GM19372 (cell line): ENCODE results near the gene WWOX.
"Not testable (repeated sequence)": the region's sequence is repeated elsewhere in the genome, so short reads cannot be mapped to it uniquely, and the experiment has no call there.

Experiments
- ATAC-seq: cut with Tn5 transposase; IDR thresholded peaks from one replicate; pipeline ENCODE4 v1.9.1; 2021; ENCODE audit warnings: mild to moderate bottlenecking, low read depth, moderate library complexity; ENCODE audit not compliant: unreplicated experiment

WWOX gene

GRCh38 chr16:78505544-78506366 lies 406.3 kb downstream of the WWOX start:
- ATAC-seq, result no peak

GRCh38 chr16:78506367-78507193 lies 407.1 kb downstream of the WWOX start:
- no peak for ATAC-seq

- ATAC-seq, result no peak
Measured at GRCh38 chr16:78507576-78507975, 408.1 kb downstream of the WWOX start.

- ATAC-seq, result no peak
Measured at GRCh38 chr16:78509965-78510364, 410.5 kb downstream of the WWOX start.

DNA sequence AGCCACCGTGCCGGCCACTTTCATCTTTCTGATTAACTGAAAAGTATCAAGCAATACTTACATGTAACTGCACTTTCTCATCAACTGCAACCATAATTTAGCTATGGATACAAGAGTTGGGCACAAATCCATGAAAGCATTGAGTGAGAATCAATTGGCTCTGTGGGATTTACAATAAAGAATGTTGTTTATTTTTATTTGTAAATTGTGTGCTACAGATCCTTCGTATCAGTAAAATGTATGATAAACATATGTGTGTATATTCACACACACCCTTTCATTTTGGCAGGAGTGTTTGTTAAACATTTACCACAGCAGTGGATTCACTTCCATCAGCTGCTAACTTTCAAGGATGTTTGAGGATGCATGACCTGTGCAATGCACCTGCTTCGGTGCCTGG lies 411.0 kb downstream of the WWOX start:
- ATAC-seq, result no peak

DNA sequence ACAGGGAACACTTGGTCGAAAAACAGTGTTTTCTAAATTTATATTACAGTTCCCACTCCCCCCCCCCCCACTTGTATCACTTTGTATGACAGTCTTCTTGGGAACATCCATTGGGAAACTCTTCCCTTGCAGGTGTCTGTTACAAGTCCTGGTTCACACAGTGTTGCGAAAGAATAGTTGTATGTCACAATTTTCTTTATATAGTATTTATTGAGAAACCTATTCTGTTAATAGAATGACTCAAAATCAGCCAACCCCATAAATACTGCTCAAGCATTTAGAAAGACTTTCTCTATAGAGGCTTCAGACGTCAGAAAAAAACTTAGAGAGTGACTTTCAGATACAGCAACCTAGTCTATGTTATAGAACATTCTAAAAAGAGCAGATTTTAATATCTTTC lies 414.4 kb downstream of the WWOX start:
- no peak for ATAC-seq

DNA sequence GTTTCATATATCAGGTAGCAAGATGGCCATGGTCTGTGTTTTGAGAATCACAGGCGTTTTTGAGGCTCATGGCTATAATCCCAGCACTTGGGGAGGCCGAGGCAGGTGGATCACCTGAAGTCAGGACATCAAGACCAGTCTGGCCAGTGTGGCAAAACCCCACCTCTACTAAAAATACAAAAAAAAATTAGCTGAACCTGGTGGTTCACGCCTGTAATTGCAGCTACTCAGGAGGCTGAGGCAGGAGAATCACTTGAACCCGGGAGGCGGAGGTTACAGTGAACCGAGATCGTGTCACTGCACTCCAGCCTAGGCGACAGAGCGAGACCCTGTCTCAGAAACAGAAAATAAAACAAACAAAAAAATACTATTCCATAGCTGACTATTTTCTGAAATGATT lies 415.4 kb downstream of the WWOX start:
- ATAC-seq, result not testable (repeated sequence)

DNA sequence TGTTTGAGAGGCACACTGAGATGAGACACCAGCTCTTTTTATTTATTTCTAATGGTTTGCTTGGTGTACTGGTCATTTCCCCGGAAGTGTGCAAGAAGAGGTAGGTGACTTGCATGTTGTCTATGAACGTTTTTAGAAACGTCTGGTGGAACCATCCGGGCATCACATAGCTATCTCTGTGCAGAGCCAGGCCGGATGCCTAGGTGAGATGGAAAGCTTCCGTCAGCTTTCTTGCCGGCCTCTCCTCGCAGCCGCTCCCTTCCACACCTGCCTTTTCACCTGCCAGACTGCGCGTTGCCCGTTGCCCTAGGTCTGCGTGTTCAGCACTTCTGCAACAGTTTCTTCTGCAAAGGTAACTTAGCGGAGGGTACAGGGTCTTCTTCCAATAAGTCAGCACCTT lies 416.0 kb downstream of the WWOX start:
- no peak for ATAC-seq

DNA sequence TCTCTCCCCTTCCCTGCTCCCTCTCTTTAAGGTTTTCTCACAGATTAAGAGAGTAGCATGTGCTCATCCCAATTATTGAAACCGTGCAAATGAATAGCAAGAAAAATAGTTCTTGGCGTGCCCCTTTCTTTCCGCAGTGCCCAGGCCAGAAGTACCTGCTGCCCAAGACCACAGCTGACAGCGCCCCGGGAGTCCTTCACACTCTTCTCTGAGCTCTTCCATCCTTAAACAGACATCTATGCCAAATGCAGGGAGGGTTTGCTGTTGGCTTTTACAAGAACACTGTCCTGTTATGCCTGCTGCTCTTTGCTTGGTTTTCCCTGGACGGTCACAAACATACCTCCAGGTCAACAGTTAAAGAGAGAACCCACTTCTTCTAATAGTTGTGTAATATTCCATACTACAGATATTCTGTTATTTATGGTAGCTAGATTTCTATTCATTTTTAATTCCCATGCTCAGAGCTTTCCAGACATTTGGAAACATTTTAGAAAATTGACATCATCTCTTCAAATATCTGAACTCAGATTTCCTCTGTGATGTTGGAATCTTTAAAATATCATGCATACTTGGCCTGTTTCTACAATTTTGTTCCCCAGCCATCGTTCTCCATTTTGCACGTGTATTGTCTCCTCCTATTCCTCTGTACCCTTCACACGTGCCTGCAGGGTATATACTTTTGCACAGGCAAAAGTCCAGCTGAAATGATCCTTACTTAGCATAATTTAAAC lies 416.7 kb downstream of the WWOX start:
- ATAC-seq, result no peak

DNA sequence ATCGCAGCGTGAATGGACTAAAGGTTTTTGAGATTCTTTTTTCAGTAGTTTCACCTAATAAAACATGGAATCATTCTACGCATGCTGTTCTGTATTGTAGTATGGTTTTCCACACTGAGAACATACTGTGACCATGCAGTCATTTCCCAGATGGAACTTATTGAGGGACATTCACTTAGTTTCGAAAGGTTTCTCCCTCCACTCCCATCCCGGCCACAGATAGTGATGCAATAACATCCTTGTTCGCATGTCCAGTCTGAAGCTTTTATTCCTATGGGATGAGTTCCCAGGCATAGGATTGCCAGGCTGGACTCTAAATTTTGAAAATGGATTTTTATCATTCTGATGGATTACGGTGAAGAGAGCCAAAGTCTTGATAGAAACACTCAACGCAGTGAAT lies 420.4 kb downstream of the WWOX start:
- ATAC-seq, result no peak

- no peak for ATAC-seq
Measured at GRCh38 chr16:78520470-78520869, 421.0 kb downstream of the WWOX start.

DNA sequence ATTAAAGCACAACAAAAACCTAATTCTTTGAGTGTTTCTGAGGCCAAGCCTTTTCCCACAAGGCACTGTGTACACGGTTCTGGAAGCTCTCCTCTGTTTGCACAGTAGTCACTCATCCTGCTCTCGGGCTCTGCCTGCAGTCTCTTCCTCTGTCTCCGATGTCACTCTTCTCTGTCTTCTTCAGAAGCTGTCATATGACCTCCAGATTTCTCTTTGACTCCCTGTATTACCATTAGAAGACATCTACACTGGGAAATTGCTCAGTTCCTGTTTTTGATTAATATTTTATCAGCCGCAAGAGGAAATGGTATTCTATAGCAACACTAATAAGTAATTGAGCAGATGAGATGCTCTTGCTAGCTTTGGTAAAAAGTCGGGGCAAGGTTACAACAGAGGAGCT lies 422.9 kb downstream of the WWOX start:
- peak; percentile 90 for ATAC-seq

DNA sequence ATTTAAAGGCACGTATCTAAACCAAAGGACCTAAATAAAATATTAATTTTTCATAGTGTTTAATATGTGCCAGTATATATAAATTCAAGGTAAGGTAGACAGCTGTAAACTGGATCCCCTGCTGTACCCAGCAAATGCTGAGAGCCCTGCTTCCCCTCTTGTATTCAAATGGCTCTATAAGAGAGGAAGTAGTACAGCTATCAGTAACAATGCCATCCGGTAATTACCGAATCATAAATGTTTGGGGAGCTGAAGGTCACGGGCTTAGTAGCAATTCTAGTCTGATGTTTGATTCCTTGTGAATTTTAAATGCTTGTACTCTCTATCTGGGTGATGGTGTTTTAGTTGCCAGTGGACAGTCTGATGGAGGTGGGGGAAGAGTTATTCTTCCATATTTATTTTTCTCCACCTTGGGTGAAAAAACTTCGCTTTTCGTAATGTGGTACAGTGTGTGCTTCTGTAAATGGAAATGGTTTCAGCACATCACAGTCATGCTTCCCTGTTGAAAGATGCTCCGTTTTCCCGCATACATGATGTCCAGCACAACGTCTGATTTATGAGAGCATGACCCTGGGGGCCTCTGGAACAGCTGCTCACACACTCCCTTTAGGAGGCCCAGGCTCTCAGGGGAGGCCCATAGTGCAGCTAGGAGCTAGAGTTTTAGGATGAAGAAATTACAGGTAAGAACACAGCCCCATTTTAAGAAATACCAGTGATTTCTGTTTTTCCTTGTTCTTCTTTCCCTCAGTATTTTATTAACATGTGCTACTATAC lies 423.9 kb downstream of the WWOX start:
- ATAC-seq, result no peak

DNA sequence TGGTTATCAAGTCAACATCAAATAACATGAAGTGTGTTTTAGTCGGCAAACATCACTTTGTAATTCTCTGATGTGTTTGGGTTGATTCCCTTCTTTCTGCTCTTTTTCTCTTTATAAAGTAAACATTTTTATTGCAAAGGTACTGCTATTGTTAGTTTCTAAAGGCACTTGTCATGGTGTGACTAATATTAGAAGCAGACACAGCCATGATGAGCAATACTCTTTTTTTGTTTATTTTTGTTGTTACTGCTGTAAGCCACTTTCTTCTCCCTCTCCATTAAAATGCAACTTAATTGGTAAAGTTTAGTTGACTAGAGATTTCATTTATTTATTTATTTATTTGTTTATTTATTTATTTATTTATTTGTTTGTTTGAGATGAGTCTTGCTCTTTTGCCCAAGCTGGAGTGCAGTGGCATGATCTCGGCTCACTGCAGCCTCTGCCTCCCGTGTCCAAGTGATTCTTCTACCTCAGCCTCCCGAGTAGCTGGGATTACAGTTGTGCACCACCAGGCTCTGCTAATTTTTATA lies 424.7 kb downstream of the WWOX start:
- no peak for ATAC-seq

GRCh38 chr16:78528265-78528664 lies 428.8 kb downstream of the WWOX start:
- ATAC-seq, result no peak

DNA sequence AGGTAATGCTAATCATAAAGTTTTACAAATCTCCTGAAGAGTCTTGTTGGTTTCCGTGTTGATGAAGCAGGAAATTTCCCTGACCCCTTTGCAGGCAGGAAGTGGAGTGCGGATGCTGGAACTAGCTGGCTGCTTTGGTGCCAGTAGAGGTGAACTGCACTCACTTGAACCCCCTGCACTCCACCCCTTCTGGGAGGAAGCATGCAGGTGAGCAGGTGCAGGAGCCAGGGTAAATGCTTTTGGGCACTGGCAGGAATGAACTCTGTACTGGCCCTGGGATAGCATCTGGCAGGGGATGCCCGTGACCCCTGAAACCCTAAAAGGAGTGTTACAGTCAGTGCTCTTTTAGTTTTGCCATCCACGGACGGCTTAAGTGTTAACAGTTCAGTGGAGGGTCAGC lies 430.4 kb downstream of the WWOX start:
- ATAC-seq, result no peak

DNA sequence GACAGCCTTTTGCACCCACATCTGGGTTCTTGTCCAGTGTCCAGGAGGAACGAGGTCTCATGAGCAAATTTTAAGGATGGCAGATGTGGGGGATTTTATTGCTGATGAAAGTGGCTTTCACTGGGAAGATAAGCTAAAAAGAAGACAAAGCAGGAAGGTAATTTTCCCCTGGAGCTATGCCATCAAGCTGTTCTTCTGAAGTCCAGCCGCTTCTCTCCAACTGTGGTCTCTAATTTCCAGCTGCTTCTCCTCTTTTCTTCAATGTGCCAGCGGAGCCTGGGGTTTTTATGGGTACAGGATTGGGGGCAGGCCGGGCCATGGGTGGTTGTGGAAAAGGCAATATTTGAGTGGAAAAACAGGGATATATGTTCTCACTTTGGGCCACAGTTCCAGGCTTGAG lies 430.8 kb downstream of the WWOX start:
- ATAC-seq, result no peak

- no peak for ATAC-seq
Measured at GRCh38 chr16:78535098-78535497, 435.6 kb downstream of the WWOX start.

DNA sequence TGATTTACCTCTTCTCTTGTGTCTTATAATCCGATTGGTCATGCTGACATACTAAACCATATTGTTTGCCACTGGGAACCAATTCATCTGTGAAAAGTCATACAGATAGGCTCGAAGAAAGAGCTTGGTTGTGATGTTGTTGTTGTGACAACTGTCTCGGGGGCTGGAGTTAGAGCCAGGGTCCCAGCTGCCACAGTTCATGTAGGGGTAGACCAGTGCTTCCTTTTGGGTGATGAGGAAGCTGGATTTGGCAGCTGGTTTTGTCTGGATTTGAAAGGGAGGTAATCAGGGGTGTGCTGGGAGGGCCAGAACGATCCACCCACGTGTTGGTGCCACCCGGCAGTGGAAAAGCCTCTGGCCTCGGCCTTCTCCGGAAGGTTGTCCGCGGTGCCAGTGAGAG lies 438.1 kb downstream of the WWOX start:
- no peak for ATAC-seq

DNA sequence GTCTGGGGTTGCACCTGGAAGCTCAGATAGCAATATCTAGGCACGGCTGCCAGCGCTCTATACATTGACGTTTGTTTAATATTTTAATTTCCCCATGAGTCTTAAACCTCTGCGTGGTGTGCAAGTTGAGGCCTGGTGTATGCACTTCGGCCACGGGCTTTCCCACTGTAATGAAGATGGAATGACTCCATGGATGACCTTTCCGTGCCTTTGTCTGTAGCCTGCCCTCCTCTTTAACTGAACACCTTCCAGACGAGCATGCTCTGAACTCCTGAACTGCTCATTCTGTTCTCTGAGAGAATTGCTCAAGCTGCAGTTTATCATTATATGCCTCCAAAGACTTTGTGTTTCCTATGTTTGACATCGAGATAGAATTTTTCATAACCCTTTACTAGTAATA lies 438.8 kb downstream of the WWOX start:
- no peak for ATAC-seq
